ENCODE data around the gene GUCY1B1.

GRCh38 chr4:155766622-155767021 is 7.8 kb downstream of the GUCY1B1 start:
- TF ChIP-seq JUND (IDR thresholded peaks at IDR 0.05) (no peak), EZH2 (IDR thresholded peaks at IDR 0.05) (no peak), CTCF (IDR thresholded peaks at IDR 0.05 in 2 of 3, conservative IDR thresholded peaks at IDR 0.05 in 1 of 3; ENCODE audit: borderline replicate concordance in 1 of 3, insufficient read depth in 1 of 3, low read depth in 2 of 3, low read length in 2 of 3) (no peak), POLR2AphosphoS5 (IDR thresholded peaks at IDR 0.05; ENCODE audit: low read depth, low read length) (no peak)

Data from HCT116 (cell line).